Measurements from ENCODE around the gene BDH1. TPM values are rescaled to one million over a fixed set of nuclear protein-coding genes. Genes with fewer than 3 reads are reported as not detected.

Gene BDH1
- total and polyA plus RNA-seq, 2 of the 13 experiments (the other 11 are each of a cell fraction or from before 2014, with no cell fraction given), result 21.2 to 71.9 TPM

GRCh38 chr3:197590313-197590962, 34.7 kb upstream of the BDH1 start (continued):
- no peak; the same call in 1 of the 2 replicates for TF ChIP-seq SNAPC4 (CRISPR knock-in tag; IDR thresholded peaks at IDR 0.05)
- TF ChIP-seq ZNF503 (CRISPR knock-in tag; IDR thresholded peaks at IDR 0.05), result peak; percentile 88; the same call in 1 of the 2 replicates
- peak; percentile 41; the same call in 1 of the 2 replicates for TF ChIP-seq ZBTB33 (CRISPR knock-in tag; IDR thresholded peaks at IDR 0.05)
- TF ChIP-seq ZFX (CRISPR knock-in tag; IDR thresholded peaks at IDR 0.05; ENCODE audit: low read depth), result peak; percentile 92
- TF ChIP-seq SALL1 (CRISPR knock-in tag; IDR thresholded peaks at IDR 0.05), result peak; percentile 97
- TF ChIP-seq ZNF75D (CRISPR knock-in tag; IDR thresholded peaks at IDR 0.05; ENCODE audit: borderline replicate concordance), result no peak
- no peak for TF ChIP-seq KLF9 (CRISPR knock-in tag; IDR thresholded peaks at IDR 0.05; ENCODE audit: low read depth)
- peak; percentile 86; the same call in 1 of the 2 replicates for TF ChIP-seq NCOR1 (IDR thresholded peaks at IDR 0.05; ENCODE audit: borderline replicate concordance, low read length)
- no peak for TF ChIP-seq ZNF670 (CRISPR knock-in tag; IDR thresholded peaks at IDR 0.05; ENCODE audit: borderline replicate concordance)
- no peak for TF ChIP-seq ATRX (CRISPR knock-in tag; IDR thresholded peaks at IDR 0.05; ENCODE audit: borderline replicate concordance)
- no peak for TF ChIP-seq SCMH1 (CRISPR knock-in tag; IDR thresholded peaks at IDR 0.05; ENCODE audit: borderline replicate concordance)
- TF ChIP-seq ZNF230 (CRISPR knock-in tag; IDR thresholded peaks at IDR 0.05), result peak; percentile 96
- TF ChIP-seq, protein P1, sequence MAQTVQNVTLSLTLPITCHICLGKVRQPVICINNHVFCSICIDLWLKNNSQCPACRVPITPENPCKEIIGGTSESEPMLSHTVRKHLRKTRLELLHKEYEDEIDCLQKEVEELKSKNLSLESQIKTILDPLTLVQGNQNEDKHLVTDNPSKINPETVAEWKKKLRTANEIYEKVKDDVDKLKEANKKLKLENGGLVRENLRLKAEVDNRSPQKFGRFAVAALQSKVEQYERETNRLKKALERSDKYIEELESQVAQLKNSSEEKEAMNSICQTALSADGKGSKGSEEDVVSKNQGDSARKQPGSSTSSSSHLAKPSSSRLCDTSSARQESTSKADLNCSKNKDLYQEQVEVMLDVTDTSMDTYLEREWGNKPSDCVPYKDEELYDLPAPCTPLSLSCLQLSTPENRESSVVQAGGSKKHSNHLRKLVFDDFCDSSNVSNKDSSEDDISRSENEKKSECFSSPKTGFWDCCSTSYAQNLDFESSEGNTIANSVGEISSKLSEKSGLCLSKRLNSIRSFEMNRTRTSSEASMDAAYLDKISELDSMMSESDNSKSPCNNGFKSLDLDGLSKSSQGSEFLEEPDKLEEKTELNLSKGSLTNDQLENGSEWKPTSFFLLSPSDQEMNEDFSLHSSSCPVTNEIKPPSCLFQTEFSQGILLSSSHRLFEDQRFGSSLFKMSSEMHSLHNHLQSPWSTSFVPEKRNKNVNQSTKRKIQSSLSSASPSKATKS (CRISPR knock-in tag; IDR thresholded peaks at IDR 0.05), result 0 out of 2 replicates have a peak, but pooled peaks have one; percentile 41
- TF ChIP-seq BRD4 (CRISPR knock-in tag; IDR thresholded peaks at IDR 0.05), result peak; percentile 79; the same call in 1 of the 2 replicates
- peak; percentile 88 for TF ChIP-seq RCOR2 (CRISPR knock-in tag; IDR thresholded peaks at IDR 0.05)
- peak; percentile 6; the same call in 1 of the 2 replicates for TF ChIP-seq TMF1 (CRISPR knock-in tag; IDR thresholded peaks at IDR 0.05; ENCODE audit: low read depth)
- no peak; the same call in 1 of the 2 replicates for TF ChIP-seq CHD4 (IDR thresholded peaks at IDR 0.05; ENCODE audit: borderline replicate concordance, low read length)
- TF ChIP-seq KDM6A (CRISPR knock-in tag; IDR thresholded peaks at IDR 0.05; ENCODE audit: low read depth), result peak; percentile 98
- TF ChIP-seq FOXM1 (CRISPR knock-in tag; IDR thresholded peaks at IDR 0.05), result no peak
